CD4-positive, alpha-beta T cell (primary cell): ENCODE results near the gene PLPPR1. TPM values are rescaled to one million over a fixed set of nuclear protein-coding genes. Genes with fewer than 3 reads are reported as not detected.

Experiments
- ATAC-seq: fragments of 200-7000 bp; cut with Tn5 transposase; one replicate; pipeline ENCODE4 v1.10.0; 2022; ENCODE audit warnings: mild to moderate bottlenecking; ENCODE audit not compliant: poor library complexity
- CTCF ChIA-PET: fragments of 350-600 bp; sonication (Branson Sonifier 250); formaldehyde crosslinking; loops from one replicate; lab custom pipeline; 2021; ENCODE audit warnings: antibody characterized with exemption, inconsistent platforms; lab: Charles Lee
- POLR2A ChIA-PET: fragments of 350-600 bp; sonication (Branson Sonifier 250); formaldehyde crosslinking; loops from one replicate; lab custom pipeline; 2021; ENCODE audit warnings: antibody characterized with exemption, inconsistent platforms; lab: Charles Lee
- DNase-seq, 14 experiments: peaks; one replicate each; pipeline ENCODE4 v3.0.0-alpha.2; 2013 to 2020; ENCODE audit warnings: mixed read lengths in 2 of 14
- H3K27ac ChIP-seq, 2 donors: one replicate each; pipeline versions ENCODE4 v1.5.1 to v1.7.0; 2013; ENCODE audit warnings: low read length in 2 of 2, low read depth in 1 of 2, mild to moderate bottlenecking in 1 of 2
- H3K27me3 ChIP-seq, 2 experiments: 1 replicate in 1 of 2; 2 replicates in 1 of 2; pipeline versions ENCODE4 v1.6.1 to v1.7.0; 2013; ENCODE audit warnings: low read length in 2 of 2, control low read depth in 1 of 2, mild to moderate bottlenecking in 1 of 2, moderate library complexity in 1 of 2; ENCODE audit not compliant: insufficient read depth in 2 of 2, control insufficient read depth in 1 of 2
- H3K36me3 ChIP-seq: one replicate; pipeline ENCODE4 v1.6.1; 2013; ENCODE audit warnings: low read length, control low read depth; ENCODE audit not compliant: insufficient read depth
- H3K4me1 ChIP-seq: one replicate; pipeline ENCODE4 v1.6.1; 2013; ENCODE audit warnings: low read length, control low read depth; ENCODE audit not compliant: insufficient read depth
- H3K4me3 ChIP-seq: one replicate; pipeline ENCODE4 v1.5.1; 2013; ENCODE audit warnings: mild to moderate bottlenecking, low read length, moderate library complexity
- H3K9me3 ChIP-seq, 2 experiments: 1 replicate in 1 of 2; 2 replicates in 1 of 2; pipeline versions ENCODE4 v1.6.1 to v1.7.0; 2013; ENCODE audit warnings: low read length in 2 of 2, mild to moderate bottlenecking in 2 of 2, control low read depth in 1 of 2, moderate library complexity in 1 of 2; ENCODE audit not compliant: control insufficient read depth in 1 of 2, insufficient read depth in 1 of 2
- H3K27ac Mint-ChIP-seq: one replicate; pipeline ENCODE4 v1.8.0; 2020; ENCODE audit warnings: mixed read lengths
- H3K27me3 Mint-ChIP-seq: one replicate; pipeline ENCODE4 v1.8.0; 2021; ENCODE audit warnings: mixed read lengths
- H3K36me3 Mint-ChIP-seq: one replicate; pipeline ENCODE4 v1.8.0; 2021; ENCODE audit warnings: low read depth, mixed read lengths
- H3K4me1 Mint-ChIP-seq: one replicate; pipeline ENCODE4 v1.8.0; 2021; ENCODE audit warnings: low read depth, mixed read lengths
- H3K4me3 Mint-ChIP-seq: one replicate; pipeline ENCODE4 v1.8.0; 2020; ENCODE audit warnings: mild to moderate bottlenecking, mixed read lengths
- H3K9me3 Mint-ChIP-seq: one replicate; pipeline ENCODE4 v1.8.0; 2020; ENCODE audit warnings: mixed read lengths
- CTCF ChIP-seq: fragments of 200-600 bp; IDR thresholded peaks from one replicate; pipeline ENCODE4 v1.8.0; 2022; ENCODE audit warnings: antibody characterized with exemption, mild to moderate bottlenecking
- intact Hi-C, 2 experiments: fragments of 100-400 bp; cut with DNase I in 1 of 2; cut with micrococcal nuclease in 1 of 2; formaldehyde crosslinking; loops; one replicate each; pipeline versions ENCODE4 v1.15.1 to v1.9.0; 2023 to 2025; cut with DNase I, micrococcal nuclease
- total RNA-seq, 174 experiments: library from RNA in 2 of 174; stranded (reverse) in 2 of 174; gene quantifications; one replicate each; pipeline ENCODE4 v1.2.3 and lab custom pipeline; 2021 to 2026

The PLPPR1 gene
- total RNA-seq, 2 experiments from 2014 or later, result not detected

- ChIA-PET POLR2A (no interaction called here), CTCF (no interaction called here)
- intact Hi-C loops, result no loop called here
- Histone ChIP-seq H3K9me3 (no peaks in the 10 kb centered on the region), H3K36me3 (no peaks in the 10 kb centered on the region), H3K27ac (no peak overlapping the region), H3K4me3 (no peak overlapping the region), H3K4me1 (no peaks in the 10 kb centered on the region), H3K27me3 (no peaks in the 10 kb centered on the region)
- ATAC-seq, result no peak
- H3K27ac Mint-ChIP-seq, result no peak overlapping the region
- H3K4me1 Mint-ChIP-seq, result no peaks in the 10 kb centered on the region
- no peak for DNase-seq
- H3K4me3 Mint-ChIP-seq, result no peak overlapping the region
- TF ChIP-seq CTCF, result no peak
- no peaks in the 10 kb centered on the region for H3K9me3 Mint-ChIP-seq
- H3K27me3 Mint-ChIP-seq, result peaks cover 5% of the 10 kb centered on the region
- H3K36me3 Mint-ChIP-seq, result no peaks in the 10 kb centered on the region
Measured at GRCh38 chr9:101073122-101073521, 44.6 kb downstream of the PLPPR1 start.

- no peak for TF ChIP-seq CTCF
- no peak for DNase-seq
- Mint-ChIP-seq H3K27me3 (peaks cover 4% of the 10 kb centered on the region), H3K27ac (no peak overlapping the region), H3K4me1 (no peaks in the 10 kb centered on the region), H3K4me3 (no peak overlapping the region), H3K36me3 (no peaks in the 10 kb centered on the region), H3K9me3 (no peaks in the 10 kb centered on the region)
- H3K4me1 ChIP-seq, result no peaks in the 10 kb centered on the region
- no peaks in the 10 kb centered on the region for H3K27me3 ChIP-seq
- H3K27ac ChIP-seq, result no peak overlapping the region
- ChIA-PET CTCF (no interaction called here), POLR2A (no interaction called here)
- no peak overlapping the region for H3K4me3 ChIP-seq
- peaks cover 0 to 4% of the 10 kb centered on the region in 2 experiments for H3K9me3 ChIP-seq
- no peaks in the 10 kb centered on the region for H3K36me3 ChIP-seq
- ATAC-seq, result no peak
- intact Hi-C loops, result no loop called here
Measured at GRCh38 chr9:101081641-101082040, 53.1 kb downstream of the PLPPR1 start.

GRCh38 chr9:101083448-101084202 lies 55.1 kb downstream of the PLPPR1 start:
- Mint-ChIP-seq H3K9me3 (no peaks in the 10 kb centered on the region), H3K4me3 (no peak overlapping the region), H3K27me3 (peaks cover 4% of the 10 kb centered on the region), H3K4me1 (no peaks in the 10 kb centered on the region), H3K36me3 (no peaks in the 10 kb centered on the region), H3K27ac (no peak overlapping the region)
- peaks cover 0 to 4% of the 10 kb centered on the region in 2 experiments for H3K9me3 ChIP-seq
- H3K4me3 ChIP-seq, result no peak overlapping the region
- H3K27me3 ChIP-seq, result no peaks in the 10 kb centered on the region
- ATAC-seq (no peak), DNase-seq (no peak)
- ChIA-PET CTCF (no interaction called here), POLR2A (no interaction called here)
- no peaks in the 10 kb centered on the region for H3K36me3 ChIP-seq
- H3K27ac ChIP-seq, result no peak overlapping the region
- TF ChIP-seq CTCF, result no peak
- intact Hi-C loops, result no loop called here
- no peaks in the 10 kb centered on the region for H3K4me1 ChIP-seq
